ENCODE results near the gene ZNRD2.

The ZNRD2 gene

GRCh38 chr11:65610404-65610803 is 40.1 kb downstream of the ZNRD2 start:
- no peak for DNase-seq (ENCODE audit: low spot score)

DNA sequence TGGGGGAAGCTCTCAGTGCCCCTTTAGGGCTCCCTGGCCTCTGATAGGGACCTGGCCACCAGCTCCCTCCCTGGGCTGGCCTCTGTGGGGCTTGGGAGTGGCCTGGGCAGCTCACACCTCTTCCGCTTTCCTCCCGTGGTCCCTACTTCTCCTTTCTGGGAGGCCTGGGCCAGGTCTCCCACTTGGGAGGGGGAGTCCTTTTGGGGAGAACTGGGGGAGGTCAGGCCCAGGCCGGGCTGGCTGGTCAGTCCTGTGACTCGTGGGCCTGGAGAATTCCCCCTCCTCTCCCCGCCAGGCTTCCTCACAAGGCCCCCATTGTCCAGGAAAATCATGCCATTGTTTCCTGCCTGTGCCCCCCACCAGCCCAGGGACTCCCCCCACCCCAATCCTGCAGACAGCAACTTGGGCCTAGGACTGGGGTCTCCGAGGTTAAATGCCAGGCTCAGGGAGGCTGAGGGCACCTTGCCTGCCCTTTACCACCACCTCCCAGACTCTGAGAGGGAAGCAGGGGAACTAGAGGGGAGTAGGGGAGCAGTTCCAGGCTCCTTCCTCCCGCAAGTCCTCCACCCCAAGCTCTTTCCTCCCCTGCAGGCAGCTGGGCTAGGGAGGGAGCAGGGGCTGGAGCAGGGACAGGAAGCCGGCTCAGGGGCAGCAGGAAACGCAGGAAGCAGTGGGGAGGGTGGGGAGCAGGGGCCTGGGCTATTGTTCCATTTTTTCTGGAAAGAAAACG is 40.9 kb downstream of the ZNRD2 start:
- no peak for DNase-seq (ENCODE audit: low spot score)

GRCh38 chr11:65611758-65612603 is 41.7 kb downstream of the ZNRD2 start:
- no peak for DNase-seq (ENCODE audit: low spot score)

- no peak for DNase-seq (ENCODE audit: low spot score)
Measured at GRCh38 chr11:65612691-65613090, 42.4 kb downstream of the ZNRD2 start.

GRCh38 chr11:65613091-65613928 is 43.0 kb downstream of the ZNRD2 start:
- DNase-seq (ENCODE audit: low spot score): peak; percentile 12

DNA sequence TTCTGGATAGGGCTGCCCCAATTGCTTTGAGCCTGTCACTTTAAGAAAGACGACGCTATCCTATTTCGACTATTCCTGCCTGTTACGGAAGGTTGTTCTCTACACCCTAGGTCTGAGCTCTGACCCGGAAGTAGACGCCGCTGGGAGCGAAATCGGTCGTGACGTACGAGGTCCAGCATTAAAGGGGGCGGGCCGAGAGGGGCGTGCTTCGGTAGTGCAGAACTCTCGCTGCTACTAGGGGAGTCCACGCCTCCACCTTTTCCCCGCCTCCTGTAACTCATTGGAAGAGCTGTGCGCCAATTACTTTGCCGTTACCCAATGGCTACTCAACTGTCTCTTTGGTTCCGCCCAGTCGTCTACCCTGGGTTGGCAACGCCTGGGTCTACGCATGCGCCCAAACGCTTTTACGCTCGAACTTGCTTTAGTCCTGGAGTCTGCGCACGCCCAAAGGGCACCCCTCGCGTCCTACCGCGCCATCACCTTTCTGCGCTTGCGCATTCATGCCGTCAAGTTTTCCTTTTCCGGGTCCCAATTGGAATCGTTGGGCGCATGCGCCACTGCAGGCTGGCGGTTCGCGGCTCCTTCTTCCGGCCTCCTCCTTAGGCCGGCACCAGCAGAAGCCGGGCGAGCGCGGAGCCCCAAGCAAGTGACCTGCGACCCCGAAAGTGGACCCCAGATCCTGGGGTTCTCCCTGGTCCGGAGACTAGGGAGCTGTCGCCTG is 45.1 kb downstream of the ZNRD2 start, which contains the start of gene PCNX3:
TSS of gene PCNX3 (plus strand) at position 548 of the 721 bp plus-strand sequence. CDS start 536 bp downstream, outside the sequence.
- DNase-seq (ENCODE audit: low spot score): peak; percentile 100

- DNase-seq (ENCODE audit: low spot score): peak; percentile 48
Measured at GRCh38 chr11:65615950-65616574, 45.8 kb downstream of the ZNRD2 start.

DNA sequence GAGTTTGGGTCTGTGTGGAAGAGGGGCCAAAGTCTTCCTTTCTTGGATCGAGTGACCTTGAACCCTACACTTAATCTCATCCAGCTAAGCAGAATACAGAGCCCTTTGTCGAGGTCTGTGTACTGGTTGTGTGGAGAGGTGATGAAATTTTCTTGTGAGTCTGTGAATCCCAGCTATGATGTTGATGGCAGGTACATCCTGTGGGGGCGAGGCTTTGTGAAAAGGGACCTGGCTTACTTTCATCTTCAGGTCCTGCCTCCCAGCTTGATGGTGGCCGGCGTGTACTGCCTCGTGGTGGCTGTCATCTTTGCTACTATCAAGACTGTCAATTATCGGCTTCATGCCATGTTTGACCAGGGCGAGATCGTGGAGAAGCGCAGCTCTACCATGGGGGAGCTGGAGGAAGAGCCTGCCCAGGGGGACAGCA is 46.3 kb downstream of the ZNRD2 start:
- no peak for DNase-seq (ENCODE audit: low spot score)

GRCh38 chr11:65617136-65617850 is 47.0 kb downstream of the ZNRD2 start:
- no peak for DNase-seq (ENCODE audit: low spot score)

- no peak for DNase-seq (ENCODE audit: low spot score)
Measured at GRCh38 chr11:65617990-65618751, 47.9 kb downstream of the ZNRD2 start.

DNA sequence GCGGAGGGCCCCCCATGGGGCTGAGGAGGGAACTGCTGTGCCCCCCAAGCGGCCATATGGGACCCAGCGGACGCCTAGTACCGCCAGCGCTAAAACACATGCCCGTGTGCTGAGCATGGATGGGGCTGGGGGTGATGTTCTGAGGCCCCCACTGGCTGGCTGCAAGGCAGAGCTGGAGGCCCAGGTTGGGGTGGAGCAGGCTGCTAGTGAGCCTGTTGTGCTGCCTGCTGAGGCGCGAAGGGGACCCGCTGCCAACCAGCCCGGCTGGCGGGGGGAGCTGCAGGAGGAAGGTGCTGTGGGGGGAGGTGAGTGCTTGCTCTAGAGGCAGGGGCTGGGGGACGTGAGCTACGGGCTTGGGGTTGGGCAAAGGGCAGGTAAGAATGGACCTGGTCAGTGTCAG is 48.5 kb downstream of the ZNRD2 start:
- no peak for DNase-seq (ENCODE audit: low spot score)

DNA sequence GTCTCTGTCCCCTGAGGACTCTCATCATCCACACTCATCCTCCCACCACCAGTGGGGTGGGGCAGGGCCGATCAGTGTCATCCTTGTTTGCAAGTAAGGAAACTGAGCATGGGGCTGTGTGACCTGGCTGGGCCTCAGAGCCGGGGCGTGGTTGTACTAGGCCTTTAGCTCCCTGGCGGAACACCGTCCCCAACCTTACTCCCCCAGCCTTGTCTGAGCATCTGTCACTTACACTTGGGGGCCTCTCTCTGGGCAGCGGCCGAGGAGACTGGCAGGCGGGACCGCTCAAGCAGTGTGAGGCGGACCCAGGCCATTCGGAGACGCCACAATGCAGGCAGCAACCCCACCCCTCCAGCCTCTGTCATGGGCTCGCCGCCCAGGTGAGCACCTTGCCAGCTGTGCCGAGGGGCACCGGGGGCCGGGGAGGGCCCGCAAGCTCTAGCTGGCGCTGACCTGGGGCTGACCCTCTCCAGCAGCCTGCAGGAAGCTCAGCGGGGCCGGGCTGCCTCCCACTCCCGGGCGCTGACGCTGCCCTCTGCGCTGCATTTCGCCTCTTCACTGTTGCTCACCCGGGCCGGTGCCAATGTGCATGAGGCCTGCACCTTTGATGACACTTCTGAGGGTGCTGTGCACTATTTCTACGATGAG is 49.1 kb downstream of the ZNRD2 start:
- DNase-seq (ENCODE audit: low spot score): no peak

GRCh38 chr11:65620666-65621065 is 50.4 kb downstream of the ZNRD2 start:
- no peak for DNase-seq (ENCODE audit: low spot score)

GRCh38 chr11:65621460-65621859 is 51.2 kb downstream of the ZNRD2 start:
- no peak for DNase-seq (ENCODE audit: low spot score)
